SK-N-DZ (cell line): ENCODE results near the gene MAS1L.

Experiments
- DNase-seq: peaks from one replicate; pipeline ENCODE4 v3.0.0-alpha.2; 2015; ENCODE audit warnings: low spot score

MAS1L gene

GRCh38 chr6:29510746-29511300 is 23.1 kb upstream of the MAS1L start:
- no peak for DNase-seq

DNA sequence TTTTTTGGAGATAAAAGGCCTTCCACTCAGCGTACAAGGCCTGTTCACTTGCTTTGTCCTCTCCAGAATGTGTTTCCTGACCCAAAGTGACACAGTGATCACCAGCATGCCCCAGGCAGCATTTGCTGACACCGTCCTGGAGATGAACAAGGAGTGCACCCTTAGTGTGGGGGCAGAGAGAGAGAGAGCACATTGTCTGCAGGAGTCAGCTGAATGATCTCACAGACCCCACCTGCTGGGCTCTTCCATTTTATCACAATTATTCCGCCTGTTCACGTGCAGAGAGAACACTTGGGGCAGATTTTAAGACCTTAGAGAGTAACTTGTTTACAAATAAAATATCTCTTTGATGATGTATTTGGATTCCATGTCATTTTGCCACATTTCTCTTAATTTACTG is 22.4 kb upstream of the MAS1L start:
- DNase-seq: peak; percentile 7

GRCh38 chr6:29509711-29510110 is 22.0 kb upstream of the MAS1L start:
- no peak for DNase-seq

DNA sequence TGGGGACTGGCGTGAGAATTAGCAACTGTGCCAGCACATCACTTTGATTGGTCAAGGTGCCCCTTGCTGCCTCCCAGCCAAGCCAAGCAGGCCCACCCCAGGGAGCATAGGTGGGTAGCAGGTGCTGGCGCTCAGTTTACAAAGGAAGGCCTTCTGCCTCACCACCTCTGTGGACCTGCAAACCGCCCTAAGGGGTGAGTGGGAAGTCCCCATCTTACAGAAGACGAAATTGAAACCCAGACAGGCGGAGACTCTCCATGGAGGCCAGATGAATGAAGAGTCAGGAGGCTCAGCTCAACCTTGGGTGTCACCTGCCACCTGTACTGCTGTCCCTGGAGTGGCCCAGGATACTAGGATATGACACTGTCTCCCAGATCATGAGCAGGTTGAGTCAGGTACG is 21.5 kb upstream of the MAS1L start:
- DNase-seq: no peak

GRCh38 chr6:29507319-29507718 is 19.6 kb upstream of the MAS1L start:
- DNase-seq: no peak

DNA sequence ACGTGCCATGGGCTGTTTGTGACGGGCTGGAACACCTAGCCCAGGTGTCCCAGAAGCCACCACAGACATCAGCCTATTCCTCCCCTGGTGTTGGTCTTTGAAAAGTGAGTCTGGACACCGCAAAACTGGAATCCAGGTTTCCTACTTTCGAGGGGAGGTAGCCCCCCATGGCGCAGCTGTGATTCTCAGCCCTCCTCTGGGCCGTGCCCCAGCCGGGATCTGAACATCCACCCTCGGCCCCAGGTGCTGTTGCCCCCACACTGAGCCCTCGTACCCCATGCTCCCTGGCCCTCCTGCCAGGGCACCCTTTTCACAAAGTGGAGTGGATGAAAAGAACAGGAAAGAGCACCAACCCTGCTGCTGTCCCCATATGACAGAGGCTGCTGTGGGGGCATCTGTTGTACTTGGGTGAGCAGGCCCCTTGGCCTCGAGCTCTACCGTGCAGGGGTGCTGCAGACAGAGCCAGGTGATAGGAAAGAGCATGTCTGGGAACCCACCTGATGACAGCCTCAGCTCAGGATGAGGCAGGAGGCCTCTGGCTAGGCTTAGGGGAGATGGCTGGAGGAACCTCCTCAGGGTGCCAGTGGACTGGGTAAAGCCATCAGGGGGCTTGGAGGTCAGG is 18.8 kb upstream of the MAS1L start:
- DNase-seq: no peak

GRCh38 chr6:29505808-29506207 is 18.1 kb upstream of the MAS1L start:
- DNase-seq: no peak

GRCh38 chr6:29504961-29505360 is 17.2 kb upstream of the MAS1L start:
- DNase-seq: no peak

- DNase-seq: no peak
These were observed 14.8 kb upstream of the MAS1L start for GRCh38 chr6:29502597-29502996.

- DNase-seq: no peak
These were observed 14.4 kb upstream of the MAS1L start for GRCh38 chr6:29502181-29502580.

- DNase-seq: no peak
These were observed 13.3 kb upstream of the MAS1L start for GRCh38 chr6:29501106-29501505.

DNA sequence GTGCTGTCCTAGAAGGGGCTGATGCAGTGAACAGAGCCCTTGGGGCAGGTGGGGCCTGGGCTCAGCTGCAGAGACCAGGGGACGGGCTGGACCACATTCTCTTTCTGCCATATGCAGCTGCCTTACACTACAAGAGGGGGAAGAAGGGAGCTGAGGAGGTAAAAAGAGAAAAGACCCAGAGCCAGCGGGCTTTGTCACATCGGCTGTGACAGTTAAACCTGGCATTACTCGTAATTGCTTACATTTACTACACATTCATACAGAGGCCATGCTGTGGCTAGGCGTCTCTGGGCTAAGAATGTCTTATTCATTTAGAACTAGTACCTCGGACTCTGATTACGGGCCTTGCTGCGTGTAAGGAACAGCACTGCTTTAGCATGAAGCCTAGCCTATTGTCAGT is 12.8 kb upstream of the MAS1L start:
- no peak for DNase-seq

GRCh38 chr6:29499704-29500103 is 11.9 kb upstream of the MAS1L start:
- no peak for DNase-seq

GRCh38 chr6:29496961-29497360 is 9.2 kb upstream of the MAS1L start:
- no peak for DNase-seq

DNA sequence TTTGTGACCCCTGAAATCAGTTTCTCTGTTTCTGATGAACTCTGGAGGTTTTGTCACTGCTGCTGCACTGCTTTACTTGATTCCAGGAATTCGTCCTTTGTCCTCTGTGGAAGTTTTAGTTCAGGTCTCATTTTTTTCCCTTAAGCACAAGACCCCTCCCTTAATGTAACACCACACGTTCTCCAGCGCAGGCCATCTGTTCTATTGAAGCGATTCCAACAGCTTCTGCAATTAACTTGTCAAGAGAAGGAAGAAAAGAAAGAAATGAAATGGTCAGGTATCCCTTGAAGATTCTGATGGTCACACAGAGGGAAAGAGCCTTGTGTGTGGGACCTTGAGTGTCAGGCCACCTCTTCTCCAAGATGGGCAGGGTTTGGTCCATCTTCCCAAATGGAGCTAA is 7.8 kb upstream of the MAS1L start:
- no peak for DNase-seq

DNA sequence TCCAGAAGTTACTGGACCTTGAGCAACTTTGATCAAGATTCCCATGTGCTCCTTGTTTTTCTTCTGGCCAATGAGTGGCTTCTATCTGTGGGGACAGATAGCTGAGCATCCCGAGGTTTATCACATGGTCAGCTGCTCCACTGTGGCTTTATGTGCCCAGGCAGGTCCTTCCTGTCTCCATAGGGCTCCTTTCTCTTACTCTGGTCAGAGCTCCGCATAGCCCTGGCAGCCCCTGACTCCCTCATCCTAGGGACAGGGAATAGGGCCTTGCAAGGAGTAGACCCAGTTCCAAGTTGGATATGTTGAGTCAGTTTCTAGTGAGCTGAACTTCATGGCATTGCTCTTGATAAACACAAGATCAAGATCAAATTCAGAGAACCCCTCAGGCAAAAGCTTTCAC is 6.4 kb upstream of the MAS1L start:
- no peak for DNase-seq

- DNase-seq: no peak
These were observed 5.5 kb upstream of the MAS1L start for GRCh38 chr6:29493261-29493660.

- DNase-seq: no peak
These were observed 3.8 kb upstream of the MAS1L start for GRCh38 chr6:29491574-29491973.

- DNase-seq: no peak
These were observed 2.8 kb upstream of the MAS1L start for GRCh38 chr6:29490552-29490951.

GRCh38 chr6:29490055-29490454 is 2.3 kb upstream of the MAS1L start:
- no peak for DNase-seq

DNA sequence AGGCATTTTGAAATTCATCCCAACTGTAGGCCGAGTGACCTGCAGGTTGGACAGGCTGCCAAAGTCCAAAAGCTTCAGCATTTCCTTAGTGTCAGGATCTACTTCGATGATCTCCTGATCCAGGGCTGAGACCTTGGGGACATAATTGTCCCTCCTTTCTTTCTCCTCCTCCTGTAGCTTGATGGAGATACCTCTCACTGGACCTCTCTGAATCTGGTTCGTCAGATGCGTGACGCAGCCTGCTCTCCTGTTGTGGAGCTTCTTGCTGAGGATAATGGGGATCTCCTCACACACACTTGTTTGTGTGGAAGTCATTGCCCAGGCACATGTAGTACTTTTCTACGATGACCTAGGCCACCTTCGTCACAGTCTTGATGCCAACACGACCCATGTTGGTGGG is 1.5 kb upstream of the MAS1L start:
- DNase-seq: peak; percentile 3

DNA sequence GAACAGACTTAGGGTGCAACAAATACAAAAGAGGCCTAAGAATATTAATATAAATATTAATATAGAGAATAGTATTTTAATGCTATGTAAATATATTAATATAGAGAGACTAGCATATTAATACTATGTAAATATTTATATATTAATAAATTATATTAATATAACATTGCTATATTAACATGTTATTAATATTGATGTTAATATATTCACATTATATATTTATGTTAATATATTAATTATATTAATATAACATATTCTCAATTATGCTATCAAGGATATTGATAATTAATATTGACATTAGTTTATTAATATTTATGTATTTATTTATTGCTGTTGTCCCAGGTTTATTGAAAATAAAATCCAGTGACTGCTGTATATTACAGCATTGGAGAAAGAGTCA is 1.1 kb upstream of the MAS1L start:
- no peak for DNase-seq

DNA sequence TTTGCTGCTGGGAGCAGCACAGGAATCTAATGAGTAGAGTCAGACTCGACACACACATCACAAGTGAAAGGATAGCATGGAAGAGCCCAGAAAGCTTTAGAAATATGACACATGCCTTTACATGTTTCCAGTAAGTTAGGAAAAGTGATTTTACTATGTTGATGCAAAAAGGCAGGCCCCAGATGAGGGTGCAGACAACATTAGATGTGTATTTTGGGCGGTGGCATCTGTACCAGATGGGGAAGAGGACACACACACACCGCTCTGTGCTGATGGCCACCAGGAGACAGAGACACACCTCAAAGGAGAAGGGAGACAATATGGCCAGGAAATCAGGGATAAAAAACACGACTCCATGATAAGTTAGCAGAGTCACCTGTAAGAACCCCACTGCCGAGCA is 625 bp downstream of the MAS1L start:
- no peak for DNase-seq

DNA sequence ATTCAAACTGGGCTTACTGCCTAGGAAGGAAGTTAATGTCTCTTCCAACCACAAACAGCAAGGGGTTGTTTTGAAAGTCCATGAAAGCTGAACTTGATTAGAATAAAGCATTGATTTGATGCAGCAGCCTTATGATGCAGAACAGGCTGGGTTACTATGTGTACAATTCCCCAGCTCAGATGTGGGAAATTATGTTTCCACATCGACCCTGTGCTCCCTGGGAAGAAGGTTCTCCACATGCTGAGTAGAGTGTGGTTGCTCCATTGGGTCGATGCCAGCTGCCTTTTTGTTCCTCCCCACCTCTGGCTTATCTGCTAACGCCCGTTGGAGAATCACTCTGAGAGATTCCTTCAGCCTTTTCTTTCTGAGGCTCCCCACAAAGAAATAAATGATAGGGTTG is 1.2 kb downstream of the MAS1L start:
- no peak for DNase-seq
